HG03469 (cell line): ENCODE results near the gene TMEM131L.

ENCODE experiments used
- ATAC-seq: cut with Tn5 transposase; IDR thresholded peaks from one replicate; pipeline ENCODE4 v1.9.1; 2021; ENCODE audit warnings: mild to moderate bottlenecking, moderate library complexity, moderate number of reproducible peaks; ENCODE audit not compliant: unreplicated experiment

TMEM131L gene

DNA sequence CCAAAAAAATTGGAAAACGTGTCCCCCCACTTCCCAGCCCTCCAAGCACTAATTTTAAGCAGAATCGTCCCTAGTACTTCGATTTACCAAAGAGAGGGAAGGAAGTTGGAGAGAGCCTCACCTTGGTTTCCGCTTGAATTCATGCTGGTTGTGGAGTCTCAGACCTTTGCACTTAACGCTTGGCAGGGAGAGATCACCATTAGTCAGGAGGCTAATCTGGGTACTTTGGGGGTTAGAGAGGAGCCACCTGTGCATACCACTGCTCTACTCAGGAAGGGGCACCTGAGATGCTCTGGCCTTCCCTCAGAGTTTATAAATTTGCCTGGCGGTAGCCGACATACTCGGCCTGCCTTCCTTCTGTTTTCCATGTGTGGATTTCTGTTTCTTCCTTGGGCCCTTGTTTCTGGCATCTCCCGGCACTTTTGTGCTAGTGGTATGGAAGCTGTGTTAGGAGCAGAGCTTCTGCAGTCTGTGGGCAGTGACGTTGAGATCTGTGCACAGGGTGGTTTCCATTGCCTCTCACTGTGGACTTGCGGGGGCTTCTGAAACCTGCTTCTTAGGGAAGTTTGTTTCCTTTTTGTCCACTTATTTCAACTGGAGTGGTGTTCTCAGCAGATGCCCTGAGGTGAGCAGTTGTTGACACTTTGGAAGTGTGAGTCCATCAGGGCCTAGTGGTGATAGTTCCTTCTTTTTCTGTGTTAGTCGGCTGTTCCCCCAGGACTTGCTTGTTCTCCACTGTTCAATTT lies 104.2 kb downstream of the TMEM131L start:
- ATAC-seq: peak; percentile 29

DNA sequence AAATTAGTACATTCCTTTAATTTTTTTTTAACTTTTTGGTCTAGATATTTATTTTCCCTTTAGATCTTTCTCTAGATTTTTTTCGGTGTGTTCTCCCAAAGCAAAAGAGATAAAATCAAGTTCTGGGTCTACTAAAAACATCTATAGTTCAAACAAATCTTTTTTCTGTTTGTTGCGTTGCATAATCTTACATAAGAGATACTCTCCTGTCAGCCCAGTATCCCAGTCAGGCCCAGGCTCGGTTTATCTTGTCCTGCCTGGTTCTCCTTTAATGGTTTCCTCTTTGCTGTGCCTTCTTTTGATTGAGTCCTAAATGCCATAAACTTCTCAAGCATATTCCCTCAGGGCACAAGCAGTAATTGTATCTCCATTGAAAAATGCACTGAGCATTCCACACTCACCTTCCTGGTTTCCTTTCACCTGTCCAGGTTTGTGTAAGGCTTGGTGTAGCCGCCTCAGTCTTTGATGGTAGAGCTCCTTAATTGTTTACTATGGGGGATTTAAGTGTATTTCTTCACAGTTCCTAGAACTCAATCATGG lies 104.9 kb downstream of the TMEM131L start:
- ATAC-seq: no peak

- ATAC-seq: no peak
Observed at GRCh38 chr4:153572609-153573008, 106.4 kb downstream of the TMEM131L start.

GRCh38 chr4:153573221-153573620 lies 107.1 kb downstream of the TMEM131L start:
- no peak for ATAC-seq

GRCh38 chr4:153573881-153574802 lies 108.0 kb downstream of the TMEM131L start:
- ATAC-seq: peak; percentile 39

GRCh38 chr4:153576443-153576774 lies 110.2 kb downstream of the TMEM131L start:
- ATAC-seq: no peak

GRCh38 chr4:153577053-153577452 lies 110.9 kb downstream of the TMEM131L start:
- no peak for ATAC-seq

DNA sequence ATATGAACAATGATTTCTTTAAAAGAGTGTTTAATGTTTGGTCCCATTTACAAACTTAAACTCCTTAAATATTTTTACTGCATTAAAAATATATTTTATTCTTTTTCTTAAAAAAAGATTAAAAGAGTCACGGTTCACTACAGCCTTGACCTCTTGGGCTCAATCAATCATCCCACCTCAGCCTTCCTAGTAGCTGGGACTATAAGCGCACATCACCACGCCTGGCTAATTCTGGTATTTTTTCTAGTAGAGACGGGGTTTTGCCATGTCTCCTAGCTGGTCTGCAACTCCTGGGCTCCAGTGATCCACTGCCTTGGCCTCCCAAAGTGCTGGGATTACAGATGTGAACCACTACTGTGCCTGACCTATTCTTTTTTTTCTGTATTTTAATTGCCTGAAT lies 113.2 kb downstream of the TMEM131L start:
- no peak for ATAC-seq

- no peak for ATAC-seq
Observed at GRCh38 chr4:153579872-153580271, 113.7 kb downstream of the TMEM131L start.

GRCh38 chr4:153582954-153583702 lies 117.0 kb downstream of the TMEM131L start:
- ATAC-seq: no peak

- ATAC-seq: no peak
Observed at GRCh38 chr4:153585026-153585425, 118.9 kb downstream of the TMEM131L start.

- ATAC-seq: no peak
Observed at GRCh38 chr4:153589703-153590595, 123.8 kb downstream of the TMEM131L start.

GRCh38 chr4:153591441-153591840 lies 125.3 kb downstream of the TMEM131L start:
- no peak for ATAC-seq

DNA sequence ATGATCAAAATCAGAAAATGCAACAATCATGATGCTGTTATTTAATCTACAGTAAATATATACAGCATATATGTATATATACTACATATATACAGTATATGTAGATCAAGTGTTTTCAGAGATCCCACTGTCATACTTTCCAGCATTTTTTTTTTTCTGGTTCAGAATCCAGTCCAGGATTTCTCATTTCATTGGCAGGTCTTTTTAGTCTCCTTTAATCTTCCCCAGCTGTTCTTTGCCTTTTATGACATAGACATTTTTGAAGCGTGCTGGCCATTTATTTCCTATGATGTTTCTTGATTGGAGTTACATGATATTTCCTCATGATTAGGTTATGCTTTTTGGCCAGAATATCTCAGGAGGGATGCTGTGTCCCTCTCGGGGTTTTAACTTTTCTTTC lies 125.9 kb downstream of the TMEM131L start:
- no peak for ATAC-seq

DNA sequence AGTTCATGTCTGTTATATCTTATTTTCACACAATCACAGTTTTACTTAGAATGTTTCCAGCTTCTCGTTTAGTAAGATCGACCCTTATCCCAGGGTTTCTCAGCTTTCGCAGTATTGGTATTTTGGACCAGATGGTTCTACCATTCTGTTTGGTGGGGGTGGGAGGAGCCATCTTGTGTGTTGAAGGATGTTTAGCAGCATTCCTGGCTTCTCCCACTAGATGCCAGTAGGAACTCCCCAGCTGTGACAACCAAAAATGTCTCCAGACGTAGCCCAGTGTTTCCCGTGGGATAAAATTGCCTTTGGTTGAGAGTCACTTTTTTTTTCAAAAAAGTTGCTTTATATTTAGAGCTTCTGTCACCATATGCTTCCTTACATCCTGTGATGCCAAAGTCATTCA lies 127.0 kb downstream of the TMEM131L start:
- no peak for ATAC-seq

DNA sequence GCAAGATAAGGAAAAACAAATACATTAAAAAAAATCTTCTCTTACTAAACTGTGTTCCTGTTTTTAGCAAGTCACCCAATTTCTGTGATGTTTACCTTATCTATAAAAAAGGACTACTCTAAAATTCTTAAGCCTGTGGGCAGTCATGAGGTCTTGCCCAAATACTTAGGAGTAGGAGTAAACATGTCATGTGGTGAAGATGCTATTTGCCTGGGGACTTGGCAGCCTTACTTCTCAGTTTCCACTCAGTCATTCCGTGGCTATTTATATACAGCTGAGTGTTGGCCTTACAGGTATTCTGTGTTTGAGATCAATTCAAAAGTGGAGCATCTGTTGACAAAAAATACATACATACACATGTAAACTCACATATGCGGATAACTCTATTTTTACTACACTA lies 128.1 kb downstream of the TMEM131L start:
- no peak for ATAC-seq

DNA sequence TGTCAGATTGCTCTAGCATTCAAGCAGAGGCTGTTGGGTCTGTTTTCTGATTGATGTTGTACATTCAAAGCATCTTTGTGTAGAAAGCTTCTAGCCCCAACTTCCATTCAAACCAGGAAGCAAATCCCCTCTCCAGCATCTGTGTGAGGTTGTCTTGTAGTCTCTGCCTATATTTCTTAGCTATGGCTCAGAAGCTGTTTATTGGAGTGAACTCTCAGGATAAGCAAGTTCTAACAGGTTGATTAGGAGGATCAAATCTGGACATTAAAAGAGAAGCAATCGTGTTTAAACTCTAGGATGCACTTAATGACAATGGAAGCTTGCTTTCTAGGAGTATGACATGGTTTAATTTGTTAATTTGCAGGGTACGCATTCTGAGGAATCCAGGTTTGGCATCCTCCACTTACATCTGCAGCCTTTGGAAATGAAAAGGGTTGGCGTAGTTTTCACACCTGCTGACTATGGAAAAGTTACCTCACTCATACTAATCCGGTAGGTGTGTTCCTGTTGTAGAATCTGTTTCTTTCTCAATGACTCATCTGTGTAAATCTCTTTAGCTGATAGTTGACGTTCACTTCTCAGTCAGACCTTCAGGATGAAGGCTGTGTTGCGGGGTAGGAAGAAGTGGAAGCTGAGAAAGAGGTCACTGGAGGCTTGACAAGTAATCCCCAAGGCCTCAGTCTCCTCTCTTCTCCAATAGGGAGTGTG lies 129.9 kb downstream of the TMEM131L start:
- no peak for ATAC-seq

GRCh38 chr4:153602758-153603157 lies 136.6 kb downstream of the TMEM131L start:
- ATAC-seq: no peak

DNA sequence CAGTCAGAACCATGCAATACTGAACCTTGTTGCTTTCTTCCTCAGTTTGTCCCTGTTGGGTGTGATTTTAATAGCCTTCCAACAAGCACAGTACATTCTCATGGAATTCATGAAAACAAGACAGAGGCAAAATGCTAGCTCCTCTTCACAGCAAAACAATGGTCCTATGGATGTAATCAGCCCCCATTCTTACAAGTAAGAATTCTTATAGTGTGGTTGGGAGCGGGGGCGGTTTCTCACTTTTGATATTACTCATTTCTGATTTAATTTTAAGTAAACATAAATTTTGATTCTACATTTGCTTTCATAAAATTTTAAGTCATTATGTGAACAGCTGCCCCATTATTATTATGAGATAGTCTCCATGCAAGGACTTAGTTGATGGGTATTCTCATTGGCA lies 137.1 kb downstream of the TMEM131L start:
- no peak for ATAC-seq

GRCh38 chr4:153603835-153604234 lies 137.7 kb downstream of the TMEM131L start:
- no peak for ATAC-seq
